HEK293T (cell line): Measurements from ENCODE around the gene MSMP.

Experiments used
- ARNT ChIP-seq: fragments of 450-650 bp; IDR thresholded peaks from 2 replicates; pipeline ENCODE4 v1.6.1; 2017; ENCODE audit warnings: mild to moderate bottlenecking
- CTBP1 ChIP-seq: fragments of 450-650 bp; IDR thresholded peaks from 2 replicates; pipeline ENCODE4 v1.6.1; 2016; ENCODE audit warnings: borderline replicate concordance
- FOXK2 ChIP-seq: fragments of 450-650 bp; IDR thresholded peaks from 2 replicates; pipeline ENCODE4 v1.6.1; 2016; ENCODE audit warnings: mild to moderate bottlenecking
- FOXM1 ChIP-seq: fragments of 450-650 bp; IDR thresholded peaks from 2 replicates; pipeline ENCODE4 v1.6.1; 2017; ENCODE audit warnings: mild to moderate bottlenecking, borderline replicate concordance
- L3MBTL2 ChIP-seq: fragments of 450-650 bp; conservative IDR thresholded peaks from 2 replicates; pipeline ENCODE4 v1.6.1; 2016; ENCODE audit warnings: mild to moderate bottlenecking
- LEF1 ChIP-seq: fragments of 450-650 bp; IDR thresholded peaks from 2 replicates; pipeline ENCODE4 v1.6.1; 2017; ENCODE audit warnings: mild to moderate bottlenecking, borderline replicate concordance
- NFRKB ChIP-seq: fragments of 450-650 bp; IDR thresholded peaks from 2 replicates; pipeline ENCODE4 v1.6.1; 2016; ENCODE audit warnings: mild to moderate bottlenecking, moderate library complexity
- SP1 ChIP-seq: fragments of 450-650 bp; IDR thresholded peaks from 2 replicates; pipeline ENCODE4 v1.6.1; 2017
- SUZ12 ChIP-seq: fragments of 450-650 bp; IDR thresholded peaks from 2 replicates; pipeline ENCODE4 v1.6.1; 2016; ENCODE audit warnings: mild to moderate bottlenecking
- ZNF384 ChIP-seq: fragments of 450-650 bp; IDR thresholded peaks from 2 replicates; pipeline ENCODE4 v1.6.1; 2016

DNA sequence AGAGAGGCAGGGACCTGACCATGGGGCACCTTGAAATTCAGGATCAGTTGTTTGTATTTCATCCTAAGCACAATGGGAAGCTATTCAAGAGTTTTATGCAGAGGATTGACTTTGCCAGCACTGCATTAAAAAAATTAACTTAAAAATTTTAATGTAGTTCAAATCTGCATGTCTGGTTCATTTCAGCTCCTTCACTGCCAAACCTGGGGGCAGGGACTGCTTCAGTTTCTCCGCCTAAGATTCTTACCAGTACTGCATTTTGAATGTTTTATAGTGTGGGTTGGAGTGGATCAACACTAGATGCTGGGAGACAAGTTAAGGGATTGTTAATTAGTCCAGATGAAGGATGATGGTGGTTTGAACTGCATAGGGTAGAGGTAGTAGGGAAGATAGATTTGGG, 15.7 kb upstream of the MSMP start:
- TF ChIP-seq SP1: no peak
- TF ChIP-seq CTBP1: no peak
- TF ChIP-seq NFRKB: no peak
- TF ChIP-seq ARNT: no peak
- TF ChIP-seq SUZ12: no peak
- TF ChIP-seq FOXM1: no peak
- no peak for TF ChIP-seq L3MBTL2
- TF ChIP-seq ZNF384: no peak
- TF ChIP-seq FOXK2: no peak
- TF ChIP-seq LEF1: no peak
